ENCODE results near the gene C11orf54.
A peak's percentile ranks its signal among the peaks of the same experiment; 100 is the strongest.

C11orf54 gene

GRCh38 chr11:93734427-93735222 lies 6.8 kb upstream of the C11orf54 start:
- H3K4me3 ChIP-seq (ENCODE audit: low read depth, low read length): no peak overlapping the region
- no peak for TF ChIP-seq CTCF (IDR thresholded peaks at IDR 0.05; ENCODE audit: low read depth, low read length)

GRCh38 chr11:93735627-93736026 lies 5.8 kb upstream of the C11orf54 start:
- no peak overlapping the region for H3K4me3 ChIP-seq (ENCODE audit: low read depth, low read length)
- TF ChIP-seq CTCF (IDR thresholded peaks at IDR 0.05; ENCODE audit: low read depth, low read length): no peak

- H3K4me3 ChIP-seq (ENCODE audit: low read depth, low read length): no peak overlapping the region
- no peak for TF ChIP-seq CTCF (IDR thresholded peaks at IDR 0.05; ENCODE audit: low read depth, low read length)
These were observed 5.3 kb upstream of the C11orf54 start for GRCh38 chr11:93736129-93736528.

- peak overlapping the region; percentile 93 for H3K4me3 ChIP-seq (ENCODE audit: low read depth, low read length)
- no peak for TF ChIP-seq CTCF (IDR thresholded peaks at IDR 0.05; ENCODE audit: low read depth, low read length)
These were observed 3.4 kb upstream of the C11orf54 start for GRCh38 chr11:93737904-93738612.

GRCh38 chr11:93738647-93739081 lies 2.8 kb upstream of the C11orf54 start:
- peak overlapping the region; percentile 93 for H3K4me3 ChIP-seq (ENCODE audit: low read depth, low read length)
- no peak for TF ChIP-seq CTCF (IDR thresholded peaks at IDR 0.05; ENCODE audit: low read depth, low read length)

GRCh38 chr11:93740031-93740729 lies 1.3 kb upstream of the C11orf54 start:
- peak overlapping the region; percentile 93 for H3K4me3 ChIP-seq (ENCODE audit: low read depth, low read length)
- TF ChIP-seq CTCF (IDR thresholded peaks at IDR 0.05; ENCODE audit: low read depth, low read length): no peak

Data from WI38 (cell line).